Hepatocyte (in vitro differentiated cells): ENCODE data around the gene CDK6. TPM values are rescaled to one million over a fixed set of nuclear protein-coding genes. Genes with fewer than 3 reads are reported as not detected.

Experiments used
- DNase-seq: peaks from one replicate; pipeline ENCODE4 v3.0.0-alpha.2; 2016; ENCODE audit warnings: low spot score
- H2AFZ ChIP-seq: fragments of 200-600 bp; sonication (generic); 2 replicates; pipeline ENCODE4 v1.6.0; 2016; ENCODE audit warnings: antibody characterized with exemption, mild to moderate bottlenecking
- H3K27ac ChIP-seq: fragments of 200-600 bp; sonication (generic); 2 replicates; pipeline ENCODE4 v1.5.1; 2016; ENCODE audit warnings: mild to moderate bottlenecking
- H3K27me3 ChIP-seq: fragments of 200-600 bp; sonication (generic); 2 replicates; pipeline ENCODE4 v1.6.1; 2016
- H3K36me3 ChIP-seq: fragments of 200-600 bp; sonication (generic); replicated peaks from 2 replicates; pipeline ENCODE4 v1.5.1; 2016; ENCODE audit warnings: low read depth; ENCODE audit not compliant: insufficient read depth
- H3K4me1 ChIP-seq: fragments of 200-600 bp; sonication (generic); 2 replicates; pipeline ENCODE4 v1.5.1; 2016; ENCODE audit warnings: mild to moderate bottlenecking, moderate library complexity; ENCODE audit not compliant: insufficient read depth
- H3K4me2 ChIP-seq: fragments of 200-600 bp; sonication (generic); 2 replicates; pipeline ENCODE4 v1.6.0; 2016
- H3K4me3 ChIP-seq: fragments of 200-600 bp; sonication (generic); 2 replicates; pipeline ENCODE4 v1.5.1; 2016; ENCODE audit warnings: mild to moderate bottlenecking
- H3K79me2 ChIP-seq: fragments of 200-600 bp; sonication (generic); 2 replicates; pipeline ENCODE4 v1.6.0; 2017; ENCODE audit warnings: mild to moderate bottlenecking
- H3K9me2 ChIP-seq: fragments of 200-600 bp; sonication (generic); replicated peaks from 2 replicates; pipeline ENCODE4 v1.6.0; 2017; ENCODE audit warnings: mild to moderate bottlenecking; ENCODE audit not compliant: insufficient read depth
- H3K9me3 ChIP-seq: fragments of 200-600 bp; sonication (generic); 2 replicates; pipeline ENCODE4 v1.5.1; 2016; ENCODE audit warnings: low read depth, mild to moderate bottlenecking
- H4K20me1 ChIP-seq: fragments of 200-600 bp; sonication (generic); 2 replicates; pipeline ENCODE4 v1.6.0; 2016; ENCODE audit warnings: mild to moderate bottlenecking; ENCODE audit not compliant: insufficient read depth, poor library complexity, severe bottlenecking
- CTCF ChIP-seq: fragments of 200-600 bp; sonication (generic); IDR thresholded peaks from 2 replicates; pipeline ENCODE4 v1.5.1; 2016; ENCODE audit warnings: antibody characterized with exemption, mild to moderate bottlenecking; ENCODE audit not compliant: poor library complexity
- EZH2 ChIP-seq: fragments of 200-600 bp; sonication (generic); IDR thresholded peaks from 2 replicates; pipeline ENCODE4 v1.6.1; 2016; ENCODE audit warnings: antibody characterized with exemption, mild to moderate bottlenecking, borderline replicate concordance
- EZH2phosphoT487 ChIP-seq: fragments of 200-600 bp; sonication (generic); IDR thresholded peaks from one replicate; pipeline ENCODE4 v1.6.1; 2018; ENCODE audit warnings: antibody characterized with exemption, mild to moderate bottlenecking, low read depth, moderate library complexity; ENCODE audit not compliant: unreplicated experiment, severe bottlenecking
- WGBS: methylation state at CpG from one replicate; pipeline ENCODE4 v1.1.6; 2016; ENCODE audit warnings: low lambda C conversion rate; ENCODE audit errors: missing lambda C conversion rate; 5-methylcytosine and 5-hydroxymethylcytosine counted together
- polyA plus RNA-seq: library from polyadenylated mRNA; unstranded; fragments of >200 nt; fragmentation: Nextera tagmentation; extraction: Ambion mirVana; gene quantifications from 2 replicates; pipeline ENCODE4 v1.2.1, GENCODE V29; 2016
- total RNA-seq: library from RNA; depleted of rRNA; stranded (reverse); fragments of >200 nt; gene quantifications from 2 replicates; pipeline ENCODE4 v1.2.3, GENCODE V29; 2014

Gene CDK6
- total and polyA plus RNA-seq, 2 experiments from 2014 or later: 18.7 to 64.5 TPM

DNA sequence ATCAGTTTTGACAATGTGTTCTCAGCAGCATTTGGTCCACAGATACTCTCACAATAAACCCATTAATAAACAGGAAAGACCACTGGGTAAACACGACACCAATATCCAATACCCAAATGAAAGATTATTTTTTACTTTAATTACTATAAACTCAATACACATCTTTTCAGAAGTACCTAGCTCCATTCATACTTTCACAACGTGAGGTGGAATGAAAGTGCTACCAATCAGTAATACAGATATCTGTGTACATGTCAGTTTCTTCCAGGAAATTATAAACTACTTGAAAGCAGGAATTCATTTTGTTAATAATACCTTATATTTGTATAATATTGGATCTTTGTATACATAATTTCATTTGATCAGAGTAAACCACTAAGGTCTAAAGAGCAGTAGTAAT, 11.9 kb downstream of the CDK6 start:
- peaks cover 100% of the 10 kb centered on the region for H3K79me2 ChIP-seq
- 80% methylated on average over 2 of the region's 2 CpGs for WGBS
- no peak for DNase-seq
- H2AFZ ChIP-seq: no peak overlapping the region
- no peaks in the 10 kb centered on the region for H3K9me2 ChIP-seq
- no peak overlapping the region for H3K27ac ChIP-seq
- TF ChIP-seq CTCF (no peak), EZH2 (no peak), EZH2phosphoT487 (no peak)
- H3K4me1 ChIP-seq: peaks cover under 1% of the 10 kb centered on the region
- H3K4me2 ChIP-seq: no peak overlapping the region
- no peaks in the 10 kb centered on the region for H3K9me3 ChIP-seq
- no peaks in the 10 kb centered on the region for H3K27me3 ChIP-seq
- H3K36me3 ChIP-seq: no peaks in the 10 kb centered on the region
- H3K4me3 ChIP-seq: no peak overlapping the region
- H4K20me1 ChIP-seq: peaks cover 13% of the 10 kb centered on the region

- Histone ChIP-seq H3K4me1 (no peaks in the 10 kb centered on the region), H3K9me2 (no peaks in the 10 kb centered on the region), H3K27me3 (no peaks in the 10 kb centered on the region), H3K4me2 (no peak overlapping the region), H3K9me3 (no peaks in the 10 kb centered on the region), H3K79me2 (peaks cover 100% of the 10 kb centered on the region), H4K20me1 (peaks cover 7% of the 10 kb centered on the region), H3K36me3 (no peaks in the 10 kb centered on the region), H3K4me3 (no peak overlapping the region), H2AFZ (no peak overlapping the region), H3K27ac (no peak overlapping the region)
- DNase-seq: no peak
- TF ChIP-seq EZH2phosphoT487 (no peak), EZH2 (no peak), CTCF (no peak)
- 92% methylated on average over 1 of the region's 1 CpG for WGBS
Observed at GRCh38 chr7:92823042-92823441, 13.3 kb downstream of the CDK6 start.

DNA sequence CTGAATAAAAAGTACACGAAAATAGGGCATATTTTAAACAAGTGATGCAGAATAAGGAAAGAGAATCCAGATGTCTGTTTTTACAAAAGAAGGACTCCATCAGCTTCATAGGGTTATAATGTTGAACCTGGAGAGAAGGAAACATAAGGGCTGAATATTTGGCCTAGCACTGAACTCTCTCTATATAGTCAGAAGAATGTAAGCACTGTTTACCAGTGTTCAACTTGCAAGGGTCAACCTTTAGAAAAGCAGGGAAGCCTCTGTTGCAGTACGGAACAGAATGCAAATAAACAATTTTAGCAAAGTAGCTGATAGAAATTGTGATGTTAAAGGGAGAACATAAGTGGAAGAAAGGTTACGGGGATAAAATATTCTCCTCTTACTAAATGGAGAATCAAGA, 16.2 kb downstream of the CDK6 start:
- Histone ChIP-seq H3K4me2 (no peak overlapping the region), H3K79me2 (peaks cover 100% of the 10 kb centered on the region), H3K27me3 (no peaks in the 10 kb centered on the region), H3K36me3 (no peaks in the 10 kb centered on the region), H2AFZ (no peak overlapping the region), H4K20me1 (peaks cover 12% of the 10 kb centered on the region), H3K4me1 (no peaks in the 10 kb centered on the region), H3K4me3 (no peak overlapping the region), H3K27ac (no peak overlapping the region), H3K9me3 (peaks cover 13% of the 10 kb centered on the region), H3K9me2 (no peaks in the 10 kb centered on the region)
- WGBS: 86% methylated on average over 3 of the region's 3 CpGs
- no peak for DNase-seq
- no peak for TF ChIP-seq EZH2
- no peak for TF ChIP-seq EZH2phosphoT487
- no peak for TF ChIP-seq CTCF

- H3K9me3 ChIP-seq: peaks cover 13% of the 10 kb centered on the region
- no peaks in the 10 kb centered on the region for H3K27me3 ChIP-seq
- H2AFZ ChIP-seq: no peak overlapping the region
- H3K36me3 ChIP-seq: no peaks in the 10 kb centered on the region
- H4K20me1 ChIP-seq: peaks cover 7% of the 10 kb centered on the region
- H3K4me1 ChIP-seq: no peaks in the 10 kb centered on the region
- H3K79me2 ChIP-seq: peaks cover 100% of the 10 kb centered on the region
- H3K9me2 ChIP-seq: no peaks in the 10 kb centered on the region
- TF ChIP-seq CTCF (no peak), EZH2 (no peak), EZH2phosphoT487 (no peak)
- no peak for DNase-seq
- no peak overlapping the region for H3K27ac ChIP-seq
- no peak overlapping the region for H3K4me2 ChIP-seq
- no peak overlapping the region for H3K4me3 ChIP-seq
Observed at GRCh38 chr7:92817398-92817797, 19.0 kb downstream of the CDK6 start.
